Measurements from ENCODE around the gene KCNIP3. TPM values are rescaled to one million over a fixed set of nuclear protein-coding genes. Genes with fewer than 3 reads are reported as not detected.

Gene KCNIP3
- total and polyA plus RNA-seq, 8 donors = 3.5 to 7.5 (median 3.6) TPM

- no peak overlapping the region for H3K4me3 ChIP-seq
- TF ChIP-seq CTCF (IDR thresholded peaks at IDR 0.05) = no peak
- DNase-seq (peak; percentile 76 to 90 (median 81)), FAIRE-seq (no peak), ATAC-seq (peak; percentile 85 to 91 (median 88))
- intact Hi-C loops (cut with DNase I) = no loop called here
- WGBS, 2 donors = 18 to 21% methylated on average over 8 of the region's 8 CpGs
- peaks cover 0 to 18% (median 17%) of the 10 kb centered on the region in 3 donors for H3K4me1 ChIP-seq
- H3K27me3 ChIP-seq = no peaks in the 10 kb centered on the region
- peak overlapping the region in 3 of 4 donors; percentile 26 to 74 (median 51) for H3K27ac ChIP-seq
- H3K36me3 ChIP-seq = no peaks in the 10 kb centered on the region
- no peaks in the 10 kb centered on the region for H3K9me3 ChIP-seq
Observed at GRCh38 chr2:95391641-95392310, 94.6 kb downstream of the KCNIP3 start.

GRCh38 chr2:95392320-95392719 is 95.2 kb downstream of the KCNIP3 start:
- no peaks in the 10 kb centered on the region for H3K9me3 ChIP-seq
- peak overlapping the region in 3 of 4 donors; percentile 26 to 74 (median 51) for H3K27ac ChIP-seq
- peaks cover 0 to 18% (median 17%) of the 10 kb centered on the region in 3 donors for H3K4me1 ChIP-seq
- DNase-seq (no peak), ATAC-seq (no peak), FAIRE-seq (no peak)
- TF ChIP-seq CTCF (IDR thresholded peaks at IDR 0.05) = no peak
- intact Hi-C loops (cut with DNase I) = no loop called here
- no peaks in the 10 kb centered on the region for H3K27me3 ChIP-seq
- WGBS, 2 donors = 61 to 64% methylated on average over 6 of the region's 6 CpGs
- H3K36me3 ChIP-seq = no peaks in the 10 kb centered on the region
- no peak overlapping the region for H3K4me3 ChIP-seq

GRCh38 chr2:95392730-95393455 is 95.7 kb downstream of the KCNIP3 start:
- 53 to 56% methylated on average over 8 of the region's 8 CpGs for WGBS, 2 donors
- no peak overlapping the region for H3K4me3 ChIP-seq
- no peaks in the 10 kb centered on the region for H3K27me3 ChIP-seq
- H3K27ac ChIP-seq = peak overlapping the region in 1 of 4 donors; percentile 74
- no peak for TF ChIP-seq CTCF (IDR thresholded peaks at IDR 0.05)
- no peaks in the 10 kb centered on the region for H3K9me3 ChIP-seq
- intact Hi-C loops (cut with DNase I) = no loop called here
- no peak for DNase-seq
- ATAC-seq = peak in 1 of 4 donors; percentile 13
- peaks cover 0 to 18% (median 17%) of the 10 kb centered on the region in 3 donors for H3K4me1 ChIP-seq
- no peaks in the 10 kb centered on the region for H3K36me3 ChIP-seq
- FAIRE-seq = no peak

- Histone ChIP-seq H3K9me3 (no peaks in the 10 kb centered on the region), H3K4me1 (peaks cover 0 to 18% (median 17%) of the 10 kb centered on the region in 3 donors), H3K36me3 (no peaks in the 10 kb centered on the region), H3K27ac (no peak overlapping the region), H3K27me3 (no peaks in the 10 kb centered on the region), H3K4me3 (no peak overlapping the region)
- 70 to 76% methylated on average over 6 of the region's 6 CpGs for WGBS, 2 donors
- DNase-seq = peak in 2 of 6 donors; percentile 35 to 63
- TF ChIP-seq CTCF (IDR thresholded peaks at IDR 0.05) = no peak
- no peak for FAIRE-seq
- intact Hi-C loops (cut with DNase I) = no loop called here
- no peak for ATAC-seq
Observed at GRCh38 chr2:95393901-95394300, 96.8 kb downstream of the KCNIP3 start.

All from pancreas (tissue), 10 donors.